Natural killer cell (primary cell): Measurements from ENCODE around the gene DIPK1B. TPM values are rescaled to one million over a fixed set of nuclear protein-coding genes. Genes with fewer than 3 reads are reported as not detected.
A peak's percentile ranks its signal among the peaks of the same experiment; 100 is the strongest.

ENCODE experiments used
- ATAC-seq, 3 donors: fragments of 150-1000 bp in 2 of 3; fragments of 200-7000 bp in 1 of 3; cut with Tn5 transposase; 1 replicate in 1 of 3; 2 replicates in 2 of 3; pipeline ENCODE4 v1.10.0; 2021; ENCODE audit warnings: mild to moderate bottlenecking in 2 of 3, moderate library complexity in 2 of 3
- DNase-seq, 2 donors: peaks; one replicate each; pipeline versions ENCODE4 v3.0.0 to v3.0.0-alpha.2; 2013 to 2021; ENCODE audit warnings: mixed read lengths in 1 of 2
- H3K27ac ChIP-seq: one replicate; pipeline ENCODE4 v1.5.1; 2013; ENCODE audit warnings: mild to moderate bottlenecking, low read length
- H3K27me3 ChIP-seq: one replicate; pipeline ENCODE4 v1.6.1; 2013; ENCODE audit warnings: low read length; ENCODE audit not compliant: control insufficient read depth, insufficient read depth
- H3K36me3 ChIP-seq: one replicate; pipeline ENCODE4 v1.6.1; 2013; ENCODE audit warnings: low read length; ENCODE audit not compliant: control insufficient read depth, insufficient read depth
- H3K4me1 ChIP-seq: one replicate; pipeline ENCODE4 v1.6.1; 2013; ENCODE audit warnings: low read length; ENCODE audit not compliant: control insufficient read depth, insufficient read depth
- H3K4me3 ChIP-seq: one replicate; pipeline ENCODE4 v1.5.1; 2013; ENCODE audit warnings: low read length
- H3K9me3 ChIP-seq: one replicate; pipeline ENCODE4 v1.6.1; 2013; ENCODE audit warnings: low read length; ENCODE audit not compliant: control insufficient read depth, insufficient read depth
- H3K27ac Mint-ChIP-seq, 2 donors: one replicate each; pipeline ENCODE4 v1.8.0; 2022; ENCODE audit warnings: mild to moderate bottlenecking in 2 of 2, mixed read lengths in 2 of 2, moderate library complexity in 1 of 2
- H3K27me3 Mint-ChIP-seq, 2 donors: one replicate each; pipeline ENCODE4 v1.8.0; 2022; ENCODE audit warnings: low read depth in 2 of 2, mixed read lengths in 2 of 2
- H3K36me3 Mint-ChIP-seq: one replicate; pipeline ENCODE4 v1.8.0; 2022; ENCODE audit warnings: mixed read lengths
- H3K4me1 Mint-ChIP-seq, 2 donors: one replicate each; pipeline ENCODE4 v1.8.0; 2022; ENCODE audit warnings: mixed read lengths in 2 of 2
- H3K4me3 Mint-ChIP-seq: one replicate; pipeline ENCODE4 v1.8.0; 2022; ENCODE audit warnings: mild to moderate bottlenecking, moderate library complexity, mixed read lengths
- H3K9me3 Mint-ChIP-seq, 2 donors: one replicate each; pipeline ENCODE4 v1.8.0; 2022; ENCODE audit warnings: mixed read lengths in 2 of 2
- WGBS: methylation state at CpG from one replicate; pipeline ENCODE4 v1.1.7; 2013; ENCODE audit warnings: missing lambda C conversion rate; ENCODE audit not compliant: insufficient coverage; 5-methylcytosine and 5-hydroxymethylcytosine counted together
- intact Hi-C: fragments of 100-400 bp; cut with micrococcal nuclease; formaldehyde crosslinking; loops from one replicate; pipeline ENCODE4 v1.14.2; 2022
- total RNA-seq, 4 donors: library from RNA; stranded (reverse); fragments of 120-200 nt in 1 of 4; gene quantifications; one replicate each; pipeline versions ENCODE4 v1.2.3 to v1.2.4, GENCODE V29; 2013 to 2022
- TF ChIP-seq, protein P1 (sequence below): fragments of 200-600 bp; IDR thresholded peaks from one replicate; pipeline ENCODE4 v1.8.0; 2022; ENCODE audit warnings: antibody characterized with exemption

The DIPK1B gene
- total RNA-seq, 3 donors from 2014 or later (not counting 1 experiment from before 2014, with no cell fraction given): 0.31 to 0.39 TPM; not detected in 1

DNA sequence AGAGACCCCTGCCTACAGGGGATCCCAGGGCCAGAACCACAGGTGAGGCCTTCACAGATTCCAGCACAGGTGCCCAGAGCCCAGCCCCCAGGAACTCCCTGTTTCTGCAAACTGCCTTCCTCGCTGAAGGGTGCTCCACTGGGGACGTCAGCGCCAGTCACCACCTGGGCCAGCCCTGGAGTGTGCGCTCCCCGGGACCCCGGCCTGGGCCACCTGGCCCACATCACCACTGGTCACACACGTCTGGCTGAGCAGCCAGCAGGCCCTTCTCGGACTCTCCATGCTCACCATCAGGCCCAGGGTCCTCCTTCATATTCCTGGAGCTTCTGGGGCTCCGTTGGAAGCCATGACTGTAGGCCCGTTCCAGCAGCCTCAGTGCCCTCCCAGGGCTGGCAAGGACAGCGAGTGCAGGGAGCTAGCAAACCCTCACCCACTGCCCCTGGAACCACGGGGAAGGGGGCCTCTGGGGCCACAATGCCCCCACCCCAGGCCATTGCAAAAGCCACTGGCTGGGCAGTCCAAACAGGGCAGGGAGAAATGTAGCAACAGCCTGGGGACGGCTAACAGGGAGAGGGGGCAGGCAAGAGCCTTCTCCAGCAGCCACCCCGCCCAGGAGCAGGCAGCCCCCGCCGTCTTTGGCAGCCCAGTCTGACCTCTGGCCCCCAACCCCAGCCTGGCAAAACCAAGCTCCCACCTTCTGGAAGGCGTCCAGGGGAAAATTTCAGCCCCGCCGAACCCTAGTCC lies 26.4 kb upstream of the DIPK1B start:
- H3K4me3 ChIP-seq: peak overlapping the region; percentile 71
- Mint-ChIP-seq H3K9me3 (no peaks in the 10 kb centered on the region), H3K4me1 (peaks cover 7 to 9% of the 10 kb centered on the region in 2 donors), H3K36me3 (no peaks in the 10 kb centered on the region), H3K27me3 (no peaks in the 10 kb centered on the region), H3K4me3 (peak overlapping the region; percentile 84), H3K27ac (peak overlapping the region in 1 of 2 donors; percentile 16)
- DNase-seq: no peak
- intact Hi-C loops: no loop called here
- H3K27me3 ChIP-seq: no peaks in the 10 kb centered on the region
- H3K4me1 ChIP-seq: peaks cover 21% of the 10 kb centered on the region
- 53% methylated on average over 19 of the region's 19 CpGs for WGBS
- TF ChIP-seq, protein P1, sequence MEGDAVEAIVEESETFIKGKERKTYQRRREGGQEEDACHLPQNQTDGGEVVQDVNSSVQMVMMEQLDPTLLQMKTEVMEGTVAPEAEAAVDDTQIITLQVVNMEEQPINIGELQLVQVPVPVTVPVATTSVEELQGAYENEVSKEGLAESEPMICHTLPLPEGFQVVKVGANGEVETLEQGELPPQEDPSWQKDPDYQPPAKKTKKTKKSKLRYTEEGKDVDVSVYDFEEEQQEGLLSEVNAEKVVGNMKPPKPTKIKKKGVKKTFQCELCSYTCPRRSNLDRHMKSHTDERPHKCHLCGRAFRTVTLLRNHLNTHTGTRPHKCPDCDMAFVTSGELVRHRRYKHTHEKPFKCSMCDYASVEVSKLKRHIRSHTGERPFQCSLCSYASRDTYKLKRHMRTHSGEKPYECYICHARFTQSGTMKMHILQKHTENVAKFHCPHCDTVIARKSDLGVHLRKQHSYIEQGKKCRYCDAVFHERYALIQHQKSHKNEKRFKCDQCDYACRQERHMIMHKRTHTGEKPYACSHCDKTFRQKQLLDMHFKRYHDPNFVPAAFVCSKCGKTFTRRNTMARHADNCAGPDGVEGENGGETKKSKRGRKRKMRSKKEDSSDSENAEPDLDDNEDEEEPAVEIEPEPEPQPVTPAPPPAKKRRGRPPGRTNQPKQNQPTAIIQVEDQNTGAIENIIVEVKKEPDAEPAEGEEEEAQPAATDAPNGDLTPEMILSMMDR: no peak
- no peaks in the 10 kb centered on the region for H3K9me3 ChIP-seq
- no peaks in the 10 kb centered on the region for H3K36me3 ChIP-seq
- no peak for ATAC-seq
- no peak overlapping the region for H3K27ac ChIP-seq

GRCh38 chr9:136686534-136686793 lies 25.9 kb upstream of the DIPK1B start:
- Mint-ChIP-seq H3K27me3 (no peaks in the 10 kb centered on the region), H3K27ac (peak overlapping the region in 1 of 2 donors; percentile 16), H3K9me3 (no peaks in the 10 kb centered on the region), H3K4me3 (peak overlapping the region; percentile 84), H3K36me3 (no peaks in the 10 kb centered on the region), H3K4me1 (peaks cover 7 to 9% of the 10 kb centered on the region in 2 donors)
- peaks cover 21% of the 10 kb centered on the region for H3K4me1 ChIP-seq
- DNase-seq (no peak), ATAC-seq (no peak)
- no peaks in the 10 kb centered on the region for H3K9me3 ChIP-seq
- H3K4me3 ChIP-seq: peak overlapping the region; percentile 71
- WGBS: 2% methylated on average over 17 of the region's 20 CpGs
- TF ChIP-seq, protein P1: no peak
- no peaks in the 10 kb centered on the region for H3K27me3 ChIP-seq
- intact Hi-C loops: no loop called here
- no peak overlapping the region for H3K27ac ChIP-seq
- H3K36me3 ChIP-seq: no peaks in the 10 kb centered on the region

DNA sequence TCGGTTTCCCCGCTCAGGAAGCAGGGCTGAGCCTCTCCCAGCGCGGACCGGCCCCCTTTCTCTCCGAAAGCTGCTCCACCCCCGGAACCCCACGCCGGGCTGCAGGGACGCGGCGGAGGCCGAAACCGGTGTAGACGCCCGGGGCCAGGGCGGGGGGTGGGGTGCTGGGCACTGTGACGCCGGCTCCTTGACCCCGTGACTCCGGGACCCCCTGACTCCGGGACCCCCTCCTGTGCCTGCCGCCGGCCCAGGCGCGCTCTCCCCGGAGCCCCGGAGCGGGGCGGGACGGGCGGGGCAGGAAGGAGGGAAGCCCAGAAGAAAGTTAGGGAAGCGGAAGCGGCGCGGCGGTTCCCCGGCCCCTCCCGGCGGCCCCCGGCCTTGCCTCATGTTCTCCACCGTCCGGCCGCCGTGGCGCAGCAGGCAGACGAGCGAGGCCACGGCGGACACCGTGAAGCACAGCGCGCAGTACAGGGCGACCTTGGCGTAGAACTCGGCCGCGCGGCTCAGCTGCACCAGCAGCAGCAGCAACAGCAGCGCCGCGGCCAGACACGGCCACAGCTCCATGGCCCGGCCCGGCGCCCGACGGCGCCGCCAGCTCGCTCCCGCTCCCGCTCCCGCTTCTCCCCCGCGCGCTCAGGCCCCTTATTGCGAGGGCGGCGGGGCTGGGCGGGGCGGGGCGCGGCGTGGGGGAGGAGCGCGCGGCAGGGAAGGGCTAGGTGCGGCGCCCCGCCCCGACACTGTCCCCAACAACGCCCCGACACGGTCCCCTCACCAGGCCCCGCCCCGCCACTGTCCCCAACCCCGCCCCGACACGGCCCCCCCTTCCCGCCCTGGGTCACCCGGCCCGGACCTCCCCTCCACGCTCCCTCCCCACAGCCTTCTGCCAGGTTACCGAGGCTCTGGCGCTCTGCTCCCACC lies 25.3 kb upstream of the DIPK1B start, which contains the start of gene AGPAT2:
Gene AGPAT2, minus strand, starts transcription at position 664 of the 918 bp plus-strand sequence. Its CDS starts 100 bp downstream, at position 564.
- no peaks in the 10 kb centered on the region for H3K9me3 ChIP-seq
- no peaks in the 10 kb centered on the region for H3K36me3 Mint-ChIP-seq
- no peaks in the 10 kb centered on the region for H3K27me3 Mint-ChIP-seq
- no peak within 1 kb of the TSS for H3K27ac ChIP-seq
- ATAC-seq (peak; percentile 82 to 91 (median 85)), DNase-seq (peak; percentile 39 to 72)
- no peaks in the 10 kb centered on the region for H3K27me3 ChIP-seq
- peaks cover 7 to 9% of the 10 kb centered on the region in 2 donors for H3K4me1 Mint-ChIP-seq
- under 1% methylated on average over 97 of the region's 106 CpGs for WGBS
- intact Hi-C loops: no loop called here
- H3K4me1 ChIP-seq: peaks cover 21% of the 10 kb centered on the region
- peak within 1 kb of the TSS; percentile 71 for H3K4me3 ChIP-seq
- peak within 1 kb of the TSS; percentile 84 for H3K4me3 Mint-ChIP-seq
- peak within 1 kb of the TSS in 1 of 2 donors; percentile 16 for H3K27ac Mint-ChIP-seq
- TF ChIP-seq, protein P1: no peak
- no peaks in the 10 kb centered on the region for H3K36me3 ChIP-seq
- H3K9me3 Mint-ChIP-seq: no peaks in the 10 kb centered on the region
